Measurements from ENCODE around the gene DDX20. TPM values are rescaled to one million over a fixed set of nuclear protein-coding genes. Genes with fewer than 3 reads are reported as not detected.
"Not testable (repeated sequence)": the region's sequence is repeated elsewhere in the genome, so short reads cannot be mapped to it uniquely, and the experiment has no call there.

Gene DDX20
- total RNA-seq, 6 experiments from 2014 or later = 12.9 to 15.5 (median 13.9) TPM

GRCh38 chr1:111798580-111798979 lies 42.9 kb downstream of the DDX20 start:
- H3K36me3 Mint-ChIP-seq (ENCODE audit: low read depth) = no peaks in the 10 kb centered on the region
- H3K4me1 Mint-ChIP-seq (ENCODE audit: low read depth) = no peaks in the 10 kb centered on the region
- no peaks in the 10 kb centered on the region for H3K9me3 Mint-ChIP-seq
- no peak overlapping the region for H3K4me3 Mint-ChIP-seq
- TF ChIP-seq, protein P1, sequence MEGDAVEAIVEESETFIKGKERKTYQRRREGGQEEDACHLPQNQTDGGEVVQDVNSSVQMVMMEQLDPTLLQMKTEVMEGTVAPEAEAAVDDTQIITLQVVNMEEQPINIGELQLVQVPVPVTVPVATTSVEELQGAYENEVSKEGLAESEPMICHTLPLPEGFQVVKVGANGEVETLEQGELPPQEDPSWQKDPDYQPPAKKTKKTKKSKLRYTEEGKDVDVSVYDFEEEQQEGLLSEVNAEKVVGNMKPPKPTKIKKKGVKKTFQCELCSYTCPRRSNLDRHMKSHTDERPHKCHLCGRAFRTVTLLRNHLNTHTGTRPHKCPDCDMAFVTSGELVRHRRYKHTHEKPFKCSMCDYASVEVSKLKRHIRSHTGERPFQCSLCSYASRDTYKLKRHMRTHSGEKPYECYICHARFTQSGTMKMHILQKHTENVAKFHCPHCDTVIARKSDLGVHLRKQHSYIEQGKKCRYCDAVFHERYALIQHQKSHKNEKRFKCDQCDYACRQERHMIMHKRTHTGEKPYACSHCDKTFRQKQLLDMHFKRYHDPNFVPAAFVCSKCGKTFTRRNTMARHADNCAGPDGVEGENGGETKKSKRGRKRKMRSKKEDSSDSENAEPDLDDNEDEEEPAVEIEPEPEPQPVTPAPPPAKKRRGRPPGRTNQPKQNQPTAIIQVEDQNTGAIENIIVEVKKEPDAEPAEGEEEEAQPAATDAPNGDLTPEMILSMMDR (IDR thresholded peaks at IDR 0.05) = no peak
- no peak for DNase-seq
- peaks cover 35% of the 10 kb centered on the region for H3K27me3 Mint-ChIP-seq (ENCODE audit: insufficient read depth)
- H3K27ac Mint-ChIP-seq = no peak overlapping the region

DNA sequence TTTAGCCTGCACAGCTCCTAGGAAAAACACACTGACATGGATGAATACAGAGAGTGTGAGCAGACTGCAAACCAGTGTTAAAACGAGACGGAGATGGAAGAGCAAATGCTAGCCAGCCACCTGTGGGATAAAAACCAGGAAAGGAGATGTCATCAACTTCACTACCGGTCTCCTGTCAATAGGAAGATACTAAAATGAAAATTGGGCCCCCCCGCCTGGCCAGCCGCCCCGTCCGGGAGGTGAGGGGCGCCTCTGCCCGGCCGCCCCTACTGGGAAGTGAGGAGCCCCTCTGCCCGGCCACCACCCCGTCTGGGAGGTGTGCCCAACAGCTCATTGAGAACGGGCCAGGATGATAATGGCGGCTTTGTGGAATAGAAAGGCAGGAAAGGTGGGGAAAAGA lies 44.0 kb downstream of the DDX20 start:
- not testable (repeated sequence) for H3K36me3 Mint-ChIP-seq (ENCODE audit: low read depth); H3K4me1 Mint-ChIP-seq (ENCODE audit: low read depth); DNase-seq; H3K4me3 Mint-ChIP-seq; H3K27ac Mint-ChIP-seq; H3K9me3 Mint-ChIP-seq
- H3K27me3 Mint-ChIP-seq (ENCODE audit: insufficient read depth) = peaks cover 41% of the 10 kb centered on the region

DNA sequence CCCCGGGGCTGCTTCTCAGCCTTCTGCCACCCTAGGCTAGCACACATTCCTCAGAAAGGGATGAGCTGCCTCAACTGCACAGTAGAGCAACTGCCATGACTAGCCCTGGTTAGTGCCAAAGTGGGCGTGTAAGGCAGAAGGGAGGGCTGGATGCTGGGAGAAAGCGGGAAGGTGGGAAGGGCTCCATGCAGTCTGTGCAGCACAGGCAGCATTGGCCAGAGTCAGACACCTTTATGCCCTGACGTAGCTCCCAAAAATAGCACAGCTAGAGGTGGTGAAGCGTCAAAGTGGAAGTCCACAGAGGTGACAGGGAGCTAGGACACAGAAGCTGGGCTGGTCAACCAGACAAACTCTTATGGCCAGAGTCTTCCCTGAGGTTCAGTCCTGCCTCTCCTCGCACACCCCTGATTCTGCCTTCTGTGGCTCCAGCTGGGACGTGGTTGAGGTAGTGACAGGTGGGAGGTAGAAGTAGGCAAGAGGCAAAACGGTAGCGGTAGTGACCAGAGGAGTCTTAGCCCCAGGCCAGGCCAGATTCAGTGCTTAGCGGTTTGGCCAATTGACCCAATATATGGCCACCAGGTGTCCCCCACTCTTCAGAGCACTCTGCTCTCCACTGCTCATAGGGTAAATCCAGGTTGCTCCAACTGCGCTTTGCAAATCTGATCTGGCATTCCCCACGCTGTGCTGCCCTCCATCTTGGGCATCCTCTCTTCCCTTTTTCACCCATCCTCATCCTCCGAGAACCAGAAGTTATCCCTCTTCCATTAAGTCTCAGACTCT lies 45.6 kb downstream of the DDX20 start:
- no peaks in the 10 kb centered on the region for H3K4me1 Mint-ChIP-seq (ENCODE audit: low read depth)
- DNase-seq = no peak
- no peak overlapping the region for H3K4me3 Mint-ChIP-seq
- H3K27me3 Mint-ChIP-seq (ENCODE audit: insufficient read depth) = peaks cover 53% of the 10 kb centered on the region
- no peaks in the 10 kb centered on the region for H3K9me3 Mint-ChIP-seq
- H3K27ac Mint-ChIP-seq = no peak overlapping the region
- H3K36me3 Mint-ChIP-seq (ENCODE audit: low read depth) = no peaks in the 10 kb centered on the region
- TF ChIP-seq, protein P1 (IDR thresholded peaks at IDR 0.05) = no peak

DNA sequence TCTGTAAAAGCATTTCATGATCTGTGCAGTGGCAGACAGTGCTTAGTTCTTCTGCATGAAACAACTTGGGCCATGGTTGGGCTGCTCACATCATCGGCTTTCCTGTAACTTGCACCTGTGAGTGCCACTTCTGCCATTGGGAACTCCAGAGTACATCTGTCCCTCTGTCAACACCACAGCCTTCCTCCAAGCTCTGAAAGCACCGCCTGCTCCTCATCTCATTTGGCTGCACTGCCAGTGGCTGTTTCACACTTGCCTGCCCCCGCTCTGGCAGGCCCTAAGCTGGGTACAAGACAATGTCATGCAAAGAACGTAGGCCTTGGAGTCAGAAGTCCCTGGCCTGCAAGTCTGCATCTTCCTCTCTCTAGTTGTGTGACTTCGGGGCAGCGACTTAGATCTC lies 46.4 kb downstream of the DDX20 start:
- H3K4me1 Mint-ChIP-seq (ENCODE audit: low read depth) = no peaks in the 10 kb centered on the region

GRCh38 chr1:111802984-111803383 lies 47.3 kb downstream of the DDX20 start:
- no peak overlapping the region for H3K4me3 Mint-ChIP-seq
- TF ChIP-seq, protein P1 (IDR thresholded peaks at IDR 0.05) = no peak
- peaks cover 56% of the 10 kb centered on the region for H3K27me3 Mint-ChIP-seq (ENCODE audit: insufficient read depth)
- H3K9me3 Mint-ChIP-seq = no peaks in the 10 kb centered on the region
- H3K4me1 Mint-ChIP-seq (ENCODE audit: low read depth) = no peaks in the 10 kb centered on the region
- no peak for DNase-seq
- no peaks in the 10 kb centered on the region for H3K36me3 Mint-ChIP-seq (ENCODE audit: low read depth)
- H3K27ac Mint-ChIP-seq = no peak overlapping the region

More for the DNA sequence above, 46.4 kb downstream of the DDX20 start:
- Mint-ChIP-seq H3K9me3 (no peaks in the 10 kb centered on the region), H3K27ac (no peak overlapping the region), H3K36me3 (ENCODE audit: low read depth) (no peaks in the 10 kb centered on the region), H3K4me3 (no peak overlapping the region), H3K27me3 (ENCODE audit: insufficient read depth) (peaks cover 56% of the 10 kb centered on the region)
- DNase-seq = no peak
- TF ChIP-seq, protein P1 (IDR thresholded peaks at IDR 0.05) = no peak

GRCh38 chr1:111803951-111804350 lies 48.2 kb downstream of the DDX20 start:
- H3K4me3 Mint-ChIP-seq = no peak overlapping the region
- no peak overlapping the region for H3K27ac Mint-ChIP-seq
- no peak for DNase-seq
- peaks cover 61% of the 10 kb centered on the region for H3K27me3 Mint-ChIP-seq (ENCODE audit: insufficient read depth)
- H3K9me3 Mint-ChIP-seq = no peaks in the 10 kb centered on the region
- no peaks in the 10 kb centered on the region for H3K36me3 Mint-ChIP-seq (ENCODE audit: low read depth)
- H3K4me1 Mint-ChIP-seq (ENCODE audit: low read depth) = no peaks in the 10 kb centered on the region
- TF ChIP-seq, protein P1 (IDR thresholded peaks at IDR 0.05) = no peak

Data from HFFc6 (cell line).